Stomach smooth muscle (tissue), 2 donors: ENCODE measurements around the gene PPT1.
A peak's percentile ranks its signal among the peaks of the same experiment; 100 is the strongest.
"Not testable (repeated sequence)": the region's sequence is repeated elsewhere in the genome, so short reads cannot be mapped to it uniquely, and the experiment has no call there.

Source experiments
- H3K27ac ChIP-seq: one replicate; pipeline ENCODE4 v1.7.0; 2013; ENCODE audit warnings: mild to moderate bottlenecking, low read length, inconsistent platforms
- H3K27me3 ChIP-seq, 2 donors: one replicate each; pipeline ENCODE4 v1.7.0; 2013; ENCODE audit warnings: low read length in 2 of 2; ENCODE audit not compliant: insufficient read depth in 2 of 2, control insufficient read depth in 1 of 2
- H3K36me3 ChIP-seq, 2 donors: one replicate each; pipeline ENCODE4 v1.7.0; 2013; ENCODE audit warnings: low read length in 2 of 2; ENCODE audit not compliant: control insufficient read depth in 2 of 2, insufficient read depth in 2 of 2
- H3K4me1 ChIP-seq: one replicate; pipeline ENCODE4 v1.7.0; 2013; ENCODE audit warnings: low read length; ENCODE audit not compliant: control insufficient read depth, insufficient read depth
- H3K4me3 ChIP-seq, 2 donors: one replicate each; pipeline ENCODE4 v1.7.0; 2013; ENCODE audit warnings: low read length in 2 of 2
- H3K9ac ChIP-seq, 2 donors: one replicate each; pipeline ENCODE4 v1.7.0; 2013; ENCODE audit warnings: low read length in 2 of 2, mild to moderate bottlenecking in 1 of 2
- H3K9me3 ChIP-seq, 2 donors: one replicate each; pipeline ENCODE4 v1.7.0; 2013; ENCODE audit warnings: low read length in 2 of 2; ENCODE audit not compliant: control insufficient read depth in 2 of 2
- donor health status: healthy.
- donor health status: Pancreatic carcinoma.

PPT1 gene

GRCh38 chr1:40040511-40041465, 56.3 kb downstream of the PPT1 start, which contains the start of gene CAP1:
TSS of gene CAP1 (plus strand) at chr1:40040729. CDS start at chr1:40059347, 18,618 bp downstream.
- peaks cover 0 to 2% of the 10 kb centered on the region in 2 donors for H3K36me3 ChIP-seq
- peaks cover 42% of the 10 kb centered on the region for H3K4me1 ChIP-seq
- H3K9ac ChIP-seq, result peak within 1 kb of the TSS; percentile 100

DNA sequence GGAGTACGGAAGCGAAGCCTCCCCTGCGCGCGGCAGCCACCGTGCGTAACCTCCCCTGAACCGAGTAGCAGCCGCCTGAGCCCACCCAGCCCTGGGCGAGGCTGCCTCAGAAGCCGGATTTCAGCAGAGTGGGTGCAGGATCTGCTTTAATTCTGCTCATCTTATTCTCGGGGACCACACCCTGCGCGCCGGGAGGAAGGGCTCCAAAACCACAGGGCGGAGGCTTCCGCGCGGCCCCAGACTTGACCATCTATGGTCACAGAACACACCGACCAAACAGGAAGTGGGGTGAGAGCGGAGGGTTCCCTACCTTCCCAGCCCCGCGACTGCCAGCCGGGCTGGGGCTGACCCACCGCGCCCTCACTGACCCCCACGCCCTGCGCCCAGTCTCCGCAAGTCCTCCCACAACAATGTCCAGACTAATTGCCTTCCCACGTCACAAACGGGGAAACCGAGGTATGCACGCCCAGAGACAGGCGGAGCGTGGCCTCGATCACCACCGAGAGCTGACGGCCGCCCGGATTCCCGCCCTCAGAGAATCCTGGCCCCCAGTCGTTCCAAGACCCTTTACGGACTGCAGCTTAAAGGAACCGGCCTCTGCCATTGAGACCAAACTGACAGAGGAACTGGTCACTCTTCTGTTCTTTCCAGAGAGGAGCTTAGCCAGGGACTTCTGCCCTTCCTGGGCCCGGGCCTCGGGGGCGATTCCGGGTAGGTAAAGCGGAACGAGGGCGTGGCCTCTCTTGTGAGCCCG, 57.1 kb downstream of the PPT1 start:
- H3K27ac ChIP-seq, result peak overlapping the region; percentile 100
- H3K27me3 ChIP-seq, result no peaks in the 10 kb centered on the region
- peak overlapping the region; percentile 82 to 98 for H3K4me3 ChIP-seq
- H3K9me3 ChIP-seq, result no peaks in the 10 kb centered on the region
- H3K4me1 ChIP-seq, result peaks cover 40% of the 10 kb centered on the region
- H3K36me3 ChIP-seq, result peaks cover 0 to 2% of the 10 kb centered on the region in 2 donors
- H3K9ac ChIP-seq, result peak overlapping the region; percentile 100

More at GRCh38 chr1:40040511-40041465, 56.3 kb downstream of the PPT1 start, which contains the start of gene CAP1:
- H3K4me3 ChIP-seq, result peak within 1 kb of the TSS; percentile 83 to 98
- H3K27ac ChIP-seq, result peak within 1 kb of the TSS; percentile 100
- H3K9me3 ChIP-seq, result no peaks in the 10 kb centered on the region
- H3K27me3 ChIP-seq, result no peaks in the 10 kb centered on the region

- Histone ChIP-seq H3K4me1 (peaks cover 40% of the 10 kb centered on the region), H3K36me3 (peaks cover 0 to 2% of the 10 kb centered on the region in 2 donors), H3K9me3 (no peaks in the 10 kb centered on the region), H3K27ac (peak overlapping the region; percentile 100), H3K27me3 (no peaks in the 10 kb centered on the region), H3K9ac (peak overlapping the region; percentile 100), H3K4me3 (peak overlapping the region; percentile 82 to 98)
Measured at GRCh38 chr1:40039245-40039756, 57.8 kb downstream of the PPT1 start.

GRCh38 chr1:40038697-40039096, 58.4 kb downstream of the PPT1 start:
- no peak overlapping the region for H3K4me3 ChIP-seq
- no peaks in the 10 kb centered on the region for H3K27me3 ChIP-seq
- peak overlapping the region; percentile 100 for H3K27ac ChIP-seq
- peaks cover 39% of the 10 kb centered on the region for H3K4me1 ChIP-seq
- H3K36me3 ChIP-seq, result peaks cover 0 to 2% of the 10 kb centered on the region in 2 donors
- peak overlapping the region; percentile 100 for H3K9ac ChIP-seq
- no peaks in the 10 kb centered on the region for H3K9me3 ChIP-seq

DNA sequence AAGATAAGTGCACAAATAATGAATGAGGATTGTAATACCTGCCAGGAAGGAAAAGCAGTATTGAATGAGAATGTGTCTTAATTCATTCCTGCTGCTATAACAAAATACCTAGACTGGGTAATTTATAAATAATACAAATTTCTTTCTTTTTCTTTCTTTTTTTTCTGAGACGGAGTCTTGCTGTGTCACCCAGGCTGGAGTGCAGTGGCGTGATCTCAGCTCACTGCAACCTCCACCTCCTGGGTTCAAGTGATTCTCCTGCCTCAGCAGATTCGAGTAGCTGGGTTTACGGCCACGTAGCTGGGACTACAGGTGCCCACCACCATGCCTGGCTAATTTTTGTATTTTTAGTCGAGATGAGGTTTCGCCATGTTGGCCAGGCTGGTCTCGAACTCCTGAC, 59.8 kb downstream of the PPT1 start:
- H3K4me3 ChIP-seq, H3K9me3 ChIP-seq, H3K27me3 ChIP-seq, H3K36me3 ChIP-seq: not testable (repeated sequence)
- Histone ChIP-seq H3K27ac (peak overlapping the region; percentile 61), H3K9ac (peak overlapping the region in 1 of 2 donors; percentile 47), H3K4me1 (peaks cover 30% of the 10 kb centered on the region)

GRCh38 chr1:40036574-40036973, 60.5 kb downstream of the PPT1 start:
- H3K27ac ChIP-seq, result peak overlapping the region; percentile 61
- no peaks in the 10 kb centered on the region for H3K27me3 ChIP-seq
- H3K36me3 ChIP-seq, result no peaks in the 10 kb centered on the region
- H3K9ac ChIP-seq, result peak overlapping the region; percentile 18 to 47
- peaks cover 23% of the 10 kb centered on the region for H3K4me1 ChIP-seq
- H3K9me3 ChIP-seq, result no peaks in the 10 kb centered on the region
- H3K4me3 ChIP-seq, result peak overlapping the region in 1 of 2 donors; percentile 15

- no peak overlapping the region for H3K27ac ChIP-seq
- no peak overlapping the region for H3K4me3 ChIP-seq
- no peaks in the 10 kb centered on the region for H3K9me3 ChIP-seq
- no peaks in the 10 kb centered on the region for H3K36me3 ChIP-seq
- no peaks in the 10 kb centered on the region for H3K27me3 ChIP-seq
- peaks cover 15% of the 10 kb centered on the region for H3K4me1 ChIP-seq
- H3K9ac ChIP-seq, result no peak overlapping the region
Measured at GRCh38 chr1:40034869-40035268, 62.2 kb downstream of the PPT1 start.

DNA sequence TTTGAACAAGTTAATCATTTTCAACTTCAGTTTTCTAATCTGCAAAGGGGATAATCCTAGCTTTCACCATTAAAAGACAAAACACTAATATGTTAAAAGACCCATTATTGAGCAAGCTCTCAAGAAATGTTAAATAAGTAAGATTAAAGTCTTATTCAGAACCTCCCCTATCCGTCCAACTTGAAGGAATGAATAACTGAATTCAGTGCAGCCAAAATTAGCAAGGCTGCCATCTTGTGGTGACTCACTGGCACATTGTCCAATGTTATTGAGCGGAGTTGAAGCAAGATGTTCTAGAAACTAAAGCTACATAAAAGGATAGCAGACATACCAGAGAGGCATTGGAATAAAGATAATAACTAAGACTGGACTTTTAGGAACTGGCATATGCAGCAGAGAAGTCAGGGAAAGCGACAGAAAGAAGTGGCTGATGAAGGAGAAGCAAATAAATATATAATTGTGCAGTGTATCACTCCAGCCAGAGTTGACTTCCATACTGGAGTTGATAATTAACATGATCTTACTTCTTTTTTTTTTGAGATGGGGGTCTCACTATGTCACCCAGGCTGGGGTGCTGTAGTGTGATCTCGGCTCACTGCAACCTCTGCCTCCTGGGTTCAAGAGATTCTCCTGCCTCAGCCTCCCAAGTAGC, 64.7 kb downstream of the PPT1 start:
- Histone ChIP-seq H3K27ac (no peak overlapping the region), H3K4me1 (peaks cover 9% of the 10 kb centered on the region), H3K27me3 (no peaks in the 10 kb centered on the region), H3K9ac (no peak overlapping the region), H3K9me3 (no peaks in the 10 kb centered on the region), H3K4me3 (no peak overlapping the region), H3K36me3 (no peaks in the 10 kb centered on the region)

- H3K27ac ChIP-seq, result no peak overlapping the region
- H3K9ac ChIP-seq, result no peak overlapping the region
- no peaks in the 10 kb centered on the region for H3K9me3 ChIP-seq
- no peaks in the 10 kb centered on the region for H3K4me1 ChIP-seq
- H3K36me3 ChIP-seq, result no peaks in the 10 kb centered on the region
- H3K27me3 ChIP-seq, result no peaks in the 10 kb centered on the region
- H3K4me3 ChIP-seq, result no peak overlapping the region
Measured at GRCh38 chr1:40030528-40031135, 66.4 kb downstream of the PPT1 start.

GRCh38 chr1:40029608-40030007, 67.4 kb downstream of the PPT1 start:
- Histone ChIP-seq H3K9ac (no peak overlapping the region), H3K27me3 (no peaks in the 10 kb centered on the region), H3K27ac (no peak overlapping the region)

More at GRCh38 chr1:40029608-40030007, 67.4 kb downstream of the PPT1 start:
- Histone ChIP-seq H3K4me3 (no peak overlapping the region), H3K4me1 (no peaks in the 10 kb centered on the region), H3K9me3 (no peaks in the 10 kb centered on the region), H3K36me3 (no peaks in the 10 kb centered on the region)
